ENCODE data around the gene PI3. TPM values are rescaled to one million over a fixed set of nuclear protein-coding genes. Genes with fewer than 3 reads are reported as not detected.

PI3 gene
- total RNA-seq (2011; cell fraction: chromatin; rRNA removed; ENCODE audit: low replicate concordance), result not detected in 2 replicates
- not detected in 2 replicates for total RNA-seq (2011; cell fraction: nucleolus; rRNA removed)
- total RNA-seq (2011; cell fraction: nucleoplasm; rRNA removed), result not detected in 2 replicates
- total RNA-seq (2014; rRNA removed), result not detected in 2 replicates
- not detected in 2 replicates for total RNA-seq (2014; rRNA removed; fragmentation: Illumina TruSeq; extraction: Trizol)
- not detected in 2 replicates for total RNA-seq (2015; rRNA removed; fragmentation: Illumina TruSeq; extraction: Trizol)
- total RNA-seq (2021), result not detected in 2 replicates
- not detected in 2 replicates for polyA plus RNA-seq (2011; rRNA removed)
- not detected in 2 replicates for polyA plus RNA-seq (2011; cell fraction: cytosol; rRNA removed)
- not detected in 2 replicates for polyA plus RNA-seq (2011; cell fraction: nucleus; rRNA removed)
- not detected in 2 replicates for polyA plus RNA-seq (2012)
- polyA plus RNA-seq (2014; fragmentation: Illumina TruSeq; extraction: Trizol), result not detected in 2 replicates
- not detected for polyA plus RNA-seq (2014; fragmentation: Nextera tagmentation; extraction: Ambion mirVana)
- polyA plus RNA-seq (2014; rRNA removed), result not detected in 2 replicates
- not detected in 2 replicates for polyA minus RNA-seq (2011; rRNA and poly(A)+ RNA removed)
- polyA minus RNA-seq (2011; cell fraction: cytosol; rRNA and poly(A)+ RNA removed), result not detected in 2 replicates
- polyA minus RNA-seq (2011; cell fraction: nucleus; rRNA and poly(A)+ RNA removed), result not detected in 2 replicates
- Bru-seq, nascent RNA, result percentile 26 among the genes with signal in this experiment
- BruChase-seq, experiment 1, labeled RNA remaining after a 2-hour chase, result percentile 34 among the genes with signal in this experiment
- BruChase-seq, experiment 2, labeled RNA remaining after a 6-hour chase, result percentile 41 among the genes with signal in this experiment
- long read RNA-seq, experiment 1, result 0 reads
- long read RNA-seq, experiment 2, result 0 reads
- long read RNA-seq, experiment 3, result 0 reads

GRCh38 chr20:45174434-45175364 is at the start of gene PI3:
TSS of gene PI3 (plus strand) at chr20:45174902. CDS start at chr20:45174923, 21 bp downstream.
- intact Hi-C loops (cut with micrococcal nuclease), result no loop called here
- Histone ChIP-seq H3K79me2 (ENCODE audit: control insufficient read depth, insufficient read depth, low read length) (no peaks in the 10 kb centered on the region), H3K9me1 (ENCODE audit: control insufficient read depth, insufficient read depth, low read length) (no peaks in the 10 kb centered on the region), H3K9ac (ENCODE audit: insufficient read depth in 1 of 2, low read depth in 2 of 2, low read length in 2 of 2) (no peak within 1 kb of the TSS), H3K27me3 (ENCODE audit: control insufficient read depth in 2 of 2, insufficient read depth in 2 of 2, low read length in 2 of 2) (peaks cover 2 to 24% of the 10 kb centered on the region in 2 experiments; a peak in 4 of 5 replicates), H3K4me1 (replicated peaks in 1 of 2; ENCODE audit: control insufficient read depth in 2 of 2, insufficient read depth in 2 of 2, low read length in 2 of 2) (no peaks in the 10 kb centered on the region), H3K9me3 (replicated peaks; ENCODE audit: control insufficient read depth, insufficient read depth, low read depth, low read length) (no peaks in the 10 kb centered on the region), H3K4me2 (ENCODE audit: insufficient read depth, low read length) (no peak within 1 kb of the TSS), H3K27ac (ENCODE audit: extremely low read depth, low read depth, low read length) (no peak within 1 kb of the TSS), H2AFZ (ENCODE audit: low read depth, low read length) (no peak within 1 kb of the TSS), H3K4me3 (no peak within 1 kb of the TSS), H3K36me3 (ENCODE audit: control insufficient read depth, insufficient read depth, low read length) (no peaks in the 10 kb centered on the region), H4K20me1 (replicated peaks; ENCODE audit: control insufficient read depth, insufficient read depth, low read length) (no peaks in the 10 kb centered on the region)
- FAIRE-seq (no peak), DNase-seq (ENCODE audit: extremely low read depth in 1 of 4, low spot score in 3 of 4) (no peak), ATAC-seq (no peak)
- in situ Hi-C loops (cut with MboI), result no loop called here
- CTCF ChIA-PET (ENCODE audit: low intra/inter-chr PET ratio), result no interaction called here
- WGBS (ENCODE audit: insufficient coverage, low coverage, missing lambda C conversion rate), result 1% methylated on average over 8 of the region's 8 CpGs
- no TSS peak for BruUV-seq (replicated peaks)
- POLR2A ChIA-PET, result interaction anchor here (0.5 kb wide), 1 partner anchor 815 kb away, joined by 3 read pairs; no protein-coding TSS in a partner anchor
- TF ChIP-seq E4F1 (CRISPR knock-in tag; IDR thresholded peaks at IDR 0.05; ENCODE audit: borderline replicate concordance) (no peak), STAT5B (CRISPR knock-in tag; IDR thresholded peaks at IDR 0.05) (no peak), EGR1 (conservative IDR thresholded peaks at IDR 0.05) (no peak), ZNF696 (CRISPR knock-in tag; conservative IDR thresholded peaks at IDR 0.05) (no peak), ZNF830 (CRISPR knock-in tag; IDR thresholded peaks at IDR 0.05) (no peak), CREB1 (IDR thresholded peaks at IDR 0.05) (no peak), CREB1 (CRISPR knock-in tag; IDR thresholded peaks at IDR 0.05) (no peak), ZNF395 (CRISPR knock-in tag; IDR thresholded peaks at IDR 0.05) (no peak), NKRF (IDR thresholded peaks at IDR 0.05; ENCODE audit: borderline replicate concordance) (no peak)

Data from K562 (cell line).